ENCODE data around the gene LTBP2.

DNA sequence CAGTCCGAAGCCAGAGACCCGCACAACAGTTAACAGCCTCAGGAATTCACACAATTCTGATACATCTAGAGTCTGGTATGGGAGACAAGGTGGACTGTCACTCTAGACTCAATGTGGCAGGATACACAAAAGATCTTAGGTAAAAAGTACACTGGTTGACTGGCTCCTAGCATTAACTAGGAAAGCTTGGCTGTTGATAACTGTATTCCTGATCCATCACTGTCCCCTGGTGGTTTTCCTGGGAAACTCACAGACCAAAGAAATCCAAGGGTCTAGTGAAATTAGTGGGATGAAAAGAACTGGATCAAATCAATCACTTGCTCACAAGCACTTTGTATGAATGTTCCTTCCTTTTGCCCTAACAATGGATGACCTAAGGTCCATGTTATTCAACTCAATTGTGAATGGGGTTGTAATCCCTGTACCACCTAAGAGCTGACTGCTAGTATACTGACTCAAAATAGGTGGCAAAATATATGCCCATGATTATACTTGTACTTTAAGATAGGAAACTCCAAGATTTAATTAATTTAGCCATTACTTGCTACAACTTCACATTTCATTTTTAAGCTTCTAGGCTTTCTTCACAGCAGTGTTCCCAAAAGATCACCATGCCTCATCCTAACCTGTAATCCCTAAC, 132.9 kb downstream of the LTBP2 start:
- TF ChIP-seq, protein P1, sequence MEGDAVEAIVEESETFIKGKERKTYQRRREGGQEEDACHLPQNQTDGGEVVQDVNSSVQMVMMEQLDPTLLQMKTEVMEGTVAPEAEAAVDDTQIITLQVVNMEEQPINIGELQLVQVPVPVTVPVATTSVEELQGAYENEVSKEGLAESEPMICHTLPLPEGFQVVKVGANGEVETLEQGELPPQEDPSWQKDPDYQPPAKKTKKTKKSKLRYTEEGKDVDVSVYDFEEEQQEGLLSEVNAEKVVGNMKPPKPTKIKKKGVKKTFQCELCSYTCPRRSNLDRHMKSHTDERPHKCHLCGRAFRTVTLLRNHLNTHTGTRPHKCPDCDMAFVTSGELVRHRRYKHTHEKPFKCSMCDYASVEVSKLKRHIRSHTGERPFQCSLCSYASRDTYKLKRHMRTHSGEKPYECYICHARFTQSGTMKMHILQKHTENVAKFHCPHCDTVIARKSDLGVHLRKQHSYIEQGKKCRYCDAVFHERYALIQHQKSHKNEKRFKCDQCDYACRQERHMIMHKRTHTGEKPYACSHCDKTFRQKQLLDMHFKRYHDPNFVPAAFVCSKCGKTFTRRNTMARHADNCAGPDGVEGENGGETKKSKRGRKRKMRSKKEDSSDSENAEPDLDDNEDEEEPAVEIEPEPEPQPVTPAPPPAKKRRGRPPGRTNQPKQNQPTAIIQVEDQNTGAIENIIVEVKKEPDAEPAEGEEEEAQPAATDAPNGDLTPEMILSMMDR (IDR thresholded peaks at IDR 0.05; ENCODE audit: poor library complexity), result peak; percentile 57
- TF ChIP-seq EZH2 (IDR thresholded peaks at IDR 0.05; ENCODE audit: borderline replicate concordance), result no peak

All from hepatocyte (in vitro differentiated cells).